GM12864 (cell line): ENCODE measurements around the gene SFMBT1.

ENCODE experiments used
- DNase-seq: peaks from one replicate; pipeline ENCODE4 v3.0.0-alpha.2; 2011; ENCODE audit warnings: low read depth
- H3K4me3 ChIP-seq: 2 replicates; pipeline ENCODE4 v1.5.1; 2011; ENCODE audit warnings: mild to moderate bottlenecking, low read depth, low read length, control low read depth
- TF ChIP-seq, protein P1 (sequence below): IDR thresholded peaks from 2 replicates; pipeline ENCODE4 v1.5.1; 2011; ENCODE audit warnings: low read depth, mild to moderate bottlenecking, moderate library complexity, low read length, control low read depth, inconsistent platforms; ENCODE audit errors: missing control alignments

The SFMBT1 gene

DNA sequence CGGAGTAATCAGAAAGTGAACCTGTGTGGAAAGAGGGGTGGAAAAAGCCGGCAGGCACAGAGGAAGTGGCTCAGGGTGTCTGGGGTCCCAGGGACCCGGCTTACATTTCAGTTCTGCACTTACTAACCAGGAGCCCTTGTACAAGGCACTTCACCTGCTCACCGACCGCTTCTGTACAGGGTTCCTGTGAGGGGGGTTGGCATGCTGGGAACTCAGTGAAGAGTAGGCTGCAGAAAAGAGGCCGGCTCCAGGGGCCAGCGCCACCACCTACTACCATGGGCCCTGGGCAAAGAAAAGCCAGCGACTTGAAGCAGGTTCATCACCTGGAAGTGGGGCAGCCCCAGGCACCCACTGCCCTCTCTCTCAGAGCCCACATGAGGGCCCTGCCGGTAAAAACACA is 154.7 kb downstream of the SFMBT1 start:
- TF ChIP-seq, protein P1, sequence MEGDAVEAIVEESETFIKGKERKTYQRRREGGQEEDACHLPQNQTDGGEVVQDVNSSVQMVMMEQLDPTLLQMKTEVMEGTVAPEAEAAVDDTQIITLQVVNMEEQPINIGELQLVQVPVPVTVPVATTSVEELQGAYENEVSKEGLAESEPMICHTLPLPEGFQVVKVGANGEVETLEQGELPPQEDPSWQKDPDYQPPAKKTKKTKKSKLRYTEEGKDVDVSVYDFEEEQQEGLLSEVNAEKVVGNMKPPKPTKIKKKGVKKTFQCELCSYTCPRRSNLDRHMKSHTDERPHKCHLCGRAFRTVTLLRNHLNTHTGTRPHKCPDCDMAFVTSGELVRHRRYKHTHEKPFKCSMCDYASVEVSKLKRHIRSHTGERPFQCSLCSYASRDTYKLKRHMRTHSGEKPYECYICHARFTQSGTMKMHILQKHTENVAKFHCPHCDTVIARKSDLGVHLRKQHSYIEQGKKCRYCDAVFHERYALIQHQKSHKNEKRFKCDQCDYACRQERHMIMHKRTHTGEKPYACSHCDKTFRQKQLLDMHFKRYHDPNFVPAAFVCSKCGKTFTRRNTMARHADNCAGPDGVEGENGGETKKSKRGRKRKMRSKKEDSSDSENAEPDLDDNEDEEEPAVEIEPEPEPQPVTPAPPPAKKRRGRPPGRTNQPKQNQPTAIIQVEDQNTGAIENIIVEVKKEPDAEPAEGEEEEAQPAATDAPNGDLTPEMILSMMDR: no peak
- no peak for DNase-seq
- no peak overlapping the region for H3K4me3 ChIP-seq

DNA sequence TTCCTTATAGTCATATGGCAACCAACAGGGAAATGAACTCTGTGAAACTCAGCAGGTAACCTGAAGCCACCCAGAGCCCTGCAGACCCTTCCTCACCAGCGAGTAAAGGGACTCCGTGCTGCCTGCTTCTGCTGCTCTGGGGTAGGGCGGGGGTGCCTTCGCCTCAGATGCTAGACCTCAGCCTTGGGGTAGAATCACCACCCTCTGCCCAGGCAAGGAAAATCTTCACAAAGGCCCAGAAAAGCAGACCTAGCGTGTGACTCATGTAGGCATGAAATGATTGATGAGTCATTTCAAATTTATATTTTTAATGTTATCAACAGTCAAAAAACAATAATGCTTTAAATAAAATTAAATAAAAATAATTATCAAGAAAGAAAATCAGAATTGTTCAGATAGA is 155.1 kb downstream of the SFMBT1 start:
- TF ChIP-seq, protein P1: no peak
- DNase-seq: no peak
- no peak overlapping the region for H3K4me3 ChIP-seq

DNA sequence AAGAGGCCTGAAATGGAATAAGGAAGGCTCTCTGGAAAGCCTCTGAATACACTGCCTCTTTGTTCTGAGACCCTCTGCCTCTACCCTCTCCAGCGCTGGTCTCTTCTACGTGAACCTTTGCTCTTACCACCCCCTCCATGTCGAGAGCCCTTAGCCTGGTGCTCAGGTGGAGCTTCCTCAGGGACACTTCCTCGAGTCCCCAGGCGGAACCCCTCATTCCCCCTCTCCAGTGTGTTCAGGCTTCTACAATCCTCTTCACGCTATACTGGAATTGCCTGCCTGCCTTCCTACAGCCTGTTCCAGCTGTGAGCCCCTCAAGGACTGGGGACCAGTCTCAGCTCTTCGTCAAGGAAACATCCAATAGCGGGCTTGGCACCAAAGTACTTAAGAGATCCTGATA is 156.0 kb downstream of the SFMBT1 start:
- no peak for DNase-seq
- TF ChIP-seq, protein P1: no peak
- no peak overlapping the region for H3K4me3 ChIP-seq

DNA sequence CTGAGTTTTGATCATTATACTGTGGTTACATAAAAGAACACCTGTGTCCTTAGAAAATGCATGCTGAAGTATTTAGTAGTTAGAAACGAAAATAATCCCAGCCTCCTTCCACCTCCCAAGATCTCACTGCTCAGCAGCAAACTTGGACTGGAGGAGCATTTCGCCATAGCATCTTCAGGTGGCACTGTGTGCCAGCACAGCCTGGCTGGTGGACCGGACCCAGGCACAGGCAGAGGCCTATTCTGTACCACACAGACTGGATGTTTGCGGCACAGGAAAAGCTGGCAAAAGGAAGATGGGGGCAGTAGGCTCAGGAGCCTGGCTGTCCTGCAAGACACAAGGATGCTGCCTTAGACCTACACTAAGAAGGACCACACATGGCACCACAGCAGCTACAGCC is 158.7 kb downstream of the SFMBT1 start:
- H3K4me3 ChIP-seq: no peak overlapping the region
- TF ChIP-seq, protein P1: no peak
- no peak for DNase-seq

DNA sequence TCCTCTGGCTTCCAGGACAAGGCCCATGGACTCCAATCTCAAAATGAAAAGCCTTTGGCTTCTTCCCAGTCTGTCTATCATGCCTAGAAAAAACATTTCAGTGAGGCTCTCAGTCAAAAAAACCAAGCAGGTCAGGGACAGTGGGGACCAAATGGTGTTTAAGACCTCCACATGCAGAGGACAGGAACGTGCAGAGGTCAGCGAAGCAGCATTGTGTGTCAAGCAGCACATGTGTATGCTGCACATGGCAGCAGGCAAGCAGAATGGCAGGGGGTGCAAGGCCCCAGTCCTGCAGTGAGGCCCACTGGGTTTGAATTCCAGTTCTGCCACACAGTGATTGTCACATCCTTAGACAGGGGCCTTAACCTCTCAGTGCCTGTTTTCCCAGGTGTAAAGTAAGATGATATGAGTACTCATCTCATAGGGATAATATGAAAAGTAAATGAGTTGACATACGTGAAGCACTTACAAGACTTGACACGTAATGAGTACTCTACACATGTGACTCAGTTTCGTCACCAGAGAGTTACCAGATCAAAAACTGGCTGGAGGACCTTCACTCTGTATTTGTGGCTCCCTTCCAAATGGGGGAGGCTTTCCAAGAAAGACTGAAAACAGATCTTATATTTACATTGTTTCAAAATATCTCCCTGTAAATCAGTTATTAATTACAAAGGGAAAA is 159.7 kb downstream of the SFMBT1 start:
- TF ChIP-seq, protein P1: no peak
- H3K4me3 ChIP-seq: no peak overlapping the region
- no peak for DNase-seq

DNA sequence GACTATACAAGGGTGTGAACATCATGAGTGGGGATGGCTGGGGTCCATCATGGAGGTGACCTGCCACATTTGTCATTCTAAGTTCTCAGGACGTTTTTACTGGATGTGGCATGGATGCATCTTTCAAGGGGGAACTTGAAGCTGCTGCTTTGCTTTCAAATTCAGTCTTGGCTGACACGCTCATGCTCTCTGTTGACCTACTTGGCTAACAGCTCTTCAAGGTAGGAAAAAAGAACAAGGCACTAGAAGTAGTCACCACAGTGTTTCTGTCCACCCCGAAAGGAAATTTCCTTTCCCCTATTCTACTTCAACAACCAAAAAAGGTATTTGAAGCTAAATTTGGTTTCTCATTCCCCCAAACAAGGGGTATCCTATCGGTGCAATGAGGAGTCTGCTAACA is 163.5 kb downstream of the SFMBT1 start:
- no peak overlapping the region for H3K4me3 ChIP-seq
- DNase-seq: no peak

More for the DNA sequence above, 163.5 kb downstream of the SFMBT1 start:
- TF ChIP-seq, protein P1: no peak
